WTC11 (cell line): ENCODE measurements around the gene FUT7.

Experiments used
- ETV6 ChIP-seq: sonication (generic); formaldehyde crosslinking; IDR thresholded peaks from 2 replicates; pipeline ENCODE4 v1.8.1; 2022; ENCODE audit warnings: mild to moderate bottlenecking, missing genetic modification reagents
- MXD4 ChIP-seq: fragments of 250-450 bp; sonication (Bioruptor Pico); IDR thresholded peaks from 2 replicates; pipeline ENCODE4 v1.8.0; 2021; ENCODE audit warnings: mild to moderate bottlenecking, moderate library complexity, borderline replicate concordance
- TF ChIP-seq, protein P1 (sequence below): fragments of 200-600 bp; IDR thresholded peaks from 2 replicates; pipeline ENCODE4 v1.8.0; 2022; ENCODE audit warnings: antibody characterized with exemption

DNA sequence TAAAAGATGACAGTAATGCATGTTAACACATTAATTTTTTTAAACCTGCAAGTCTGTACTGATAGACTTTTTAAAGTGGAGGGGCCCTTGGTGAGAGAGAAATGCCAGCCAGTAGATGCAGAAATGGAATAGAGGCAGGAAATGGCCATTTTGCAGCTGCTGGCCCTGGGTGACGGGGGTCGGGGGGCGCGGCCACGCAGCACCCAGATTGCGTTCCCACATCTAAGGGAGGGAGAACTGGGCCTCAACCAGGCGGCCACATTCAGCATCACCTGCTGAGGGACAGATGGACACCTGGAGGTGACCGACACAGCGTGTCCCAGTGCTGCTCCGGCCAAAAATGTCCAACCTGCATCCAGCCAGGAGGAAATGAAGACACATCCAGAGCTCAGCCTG lies 29.2 kb downstream of the FUT7 start:
- TF ChIP-seq, protein P1, sequence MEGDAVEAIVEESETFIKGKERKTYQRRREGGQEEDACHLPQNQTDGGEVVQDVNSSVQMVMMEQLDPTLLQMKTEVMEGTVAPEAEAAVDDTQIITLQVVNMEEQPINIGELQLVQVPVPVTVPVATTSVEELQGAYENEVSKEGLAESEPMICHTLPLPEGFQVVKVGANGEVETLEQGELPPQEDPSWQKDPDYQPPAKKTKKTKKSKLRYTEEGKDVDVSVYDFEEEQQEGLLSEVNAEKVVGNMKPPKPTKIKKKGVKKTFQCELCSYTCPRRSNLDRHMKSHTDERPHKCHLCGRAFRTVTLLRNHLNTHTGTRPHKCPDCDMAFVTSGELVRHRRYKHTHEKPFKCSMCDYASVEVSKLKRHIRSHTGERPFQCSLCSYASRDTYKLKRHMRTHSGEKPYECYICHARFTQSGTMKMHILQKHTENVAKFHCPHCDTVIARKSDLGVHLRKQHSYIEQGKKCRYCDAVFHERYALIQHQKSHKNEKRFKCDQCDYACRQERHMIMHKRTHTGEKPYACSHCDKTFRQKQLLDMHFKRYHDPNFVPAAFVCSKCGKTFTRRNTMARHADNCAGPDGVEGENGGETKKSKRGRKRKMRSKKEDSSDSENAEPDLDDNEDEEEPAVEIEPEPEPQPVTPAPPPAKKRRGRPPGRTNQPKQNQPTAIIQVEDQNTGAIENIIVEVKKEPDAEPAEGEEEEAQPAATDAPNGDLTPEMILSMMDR = no peak
- TF ChIP-seq MXD4 (CRISPR knock-in tag) = no peak
- no peak for TF ChIP-seq ETV6 (CRISPR knock-in tag)
